WTC11 (cell line): ENCODE results near the gene GLT8D1. TPM values are rescaled to one million over a fixed set of nuclear protein-coding genes. Genes with fewer than 3 reads are reported as not detected.

Source experiments
- ATAC-seq: fragments of 200-7000 bp; cut with Tn5 transposase; 2 replicates; pipeline ENCODE4 v1.10.0; 2021; ENCODE audit warnings: mild to moderate bottlenecking, moderate library complexity
- CTCF ChIA-PET: fragments of 300-600 bp; sonication (Branson Sonifier 250); formaldehyde crosslinking; loops from one replicate; lab custom pipeline; 2021; ENCODE audit warnings: antibody characterized with exemption; lab: Charles Lee
- POLR2A ChIA-PET: fragments of 350-600 bp; sonication (Branson Sonifier 250); formaldehyde crosslinking; loops from one replicate; lab custom pipeline; 2021; ENCODE audit warnings: antibody characterized with exemption; lab: Charles Lee
- DNase-seq: peaks from one replicate; pipeline ENCODE4 v3.0.0; 2021; ENCODE audit warnings: low spot score
- H3K27ac Mint-ChIP-seq: 2 replicates; pipeline ENCODE4 v1.8.0; 2021; ENCODE audit warnings: mixed read lengths
- H3K27me3 Mint-ChIP-seq: 2 replicates; pipeline ENCODE4 v1.8.0; 2021; ENCODE audit warnings: low read depth, mild to moderate bottlenecking, moderate library complexity, mixed read lengths
- H3K36me3 Mint-ChIP-seq: 2 replicates; pipeline ENCODE4 v1.8.0; 2021; ENCODE audit warnings: mixed read lengths
- H3K4me1 Mint-ChIP-seq: 2 replicates; pipeline ENCODE4 v1.8.0; 2022; ENCODE audit warnings: mixed read lengths
- H3K4me3 Mint-ChIP-seq: 2 replicates; pipeline ENCODE4 v1.8.0; 2021; ENCODE audit warnings: mild to moderate bottlenecking, moderate library complexity, mixed read lengths
- H3K9me3 Mint-ChIP-seq: 2 replicates; pipeline ENCODE4 v1.8.0; 2021; ENCODE audit warnings: mixed read lengths
- CDX4 ChIP-seq: fragments of 250-450 bp; sonication (Bioruptor Pico); IDR thresholded peaks from 2 replicates; pipeline ENCODE4 v1.9.0; 2021; ENCODE audit warnings: moderate library complexity, mild to moderate bottlenecking, inconsistent platforms, borderline replicate concordance
- CREB1 ChIP-seq: sonication (generic); formaldehyde crosslinking; IDR thresholded peaks from 2 replicates; pipeline ENCODE4 v1.8.0; 2023; ENCODE audit warnings: mild to moderate bottlenecking, missing genetic modification reagents
- CREM ChIP-seq: sonication (generic); formaldehyde crosslinking; IDR thresholded peaks from 2 replicates; pipeline ENCODE4 v1.8.1; 2022; ENCODE audit warnings: mild to moderate bottlenecking, missing genetic modification reagents, moderate library complexity
- E2F1 ChIP-seq: sonication (generic); formaldehyde crosslinking; IDR thresholded peaks from 2 replicates; pipeline ENCODE4 v1.8.0; 2022; ENCODE audit warnings: mild to moderate bottlenecking, missing genetic modification reagents
- EMX1 ChIP-seq: fragments of 250-450 bp; sonication (Bioruptor Pico); IDR thresholded peaks from 2 replicates; pipeline ENCODE4 v1.8.0; 2021; ENCODE audit warnings: mild to moderate bottlenecking
- FOXP1 ChIP-seq: sonication (generic); formaldehyde crosslinking; IDR thresholded peaks from 2 replicates; pipeline ENCODE4 v1.8.0; 2022; ENCODE audit warnings: missing genetic modification reagents, mild to moderate bottlenecking, moderate library complexity, borderline replicate concordance
- IRF2 ChIP-seq: sonication (generic); formaldehyde crosslinking; IDR thresholded peaks from 2 replicates; pipeline ENCODE4 v1.8.0; 2022; ENCODE audit warnings: low read depth, missing genetic modification reagents, borderline replicate concordance
- JAZF1 ChIP-seq: fragments of 250-450 bp; sonication (Bioruptor Pico); IDR thresholded peaks from 2 replicates; pipeline ENCODE4 v1.9.0; 2021; ENCODE audit warnings: moderate library complexity, mild to moderate bottlenecking, inconsistent platforms
- JUN ChIP-seq: sonication (generic); formaldehyde crosslinking; IDR thresholded peaks from 2 replicates; pipeline ENCODE4 v1.8.0; 2023; ENCODE audit warnings: mild to moderate bottlenecking, missing genetic modification reagents
- KAT7 ChIP-seq: sonication (generic); formaldehyde crosslinking; IDR thresholded peaks from 2 replicates; pipeline ENCODE4 v1.8.1; 2023; ENCODE audit warnings: missing genetic modification reagents, mild to moderate bottlenecking, borderline replicate concordance
- NFE2L1 ChIP-seq: sonication (generic); formaldehyde crosslinking; IDR thresholded peaks from 2 replicates; pipeline ENCODE4 v1.8.1; 2023; ENCODE audit warnings: missing genetic modification reagents
- NR2C2 ChIP-seq: sonication (generic); formaldehyde crosslinking; IDR thresholded peaks from 2 replicates; pipeline ENCODE4 v1.8.0; 2022; ENCODE audit warnings: mild to moderate bottlenecking, missing genetic modification reagents
- SMAD3 ChIP-seq: sonication (generic); formaldehyde crosslinking; IDR thresholded peaks from 2 replicates; pipeline ENCODE4 v1.8.0; 2022; ENCODE audit warnings: missing genetic modification reagents, mild to moderate bottlenecking, borderline replicate concordance
- SOX15 ChIP-seq: fragments of 250-450 bp; sonication (Bioruptor Pico); IDR thresholded peaks from 2 replicates; pipeline ENCODE4 v1.9.0; 2021; ENCODE audit warnings: mild to moderate bottlenecking
- TEAD1 ChIP-seq: sonication (generic); formaldehyde crosslinking; IDR thresholded peaks from 2 replicates; pipeline ENCODE4 v1.8.0; 2022; ENCODE audit warnings: mild to moderate bottlenecking, missing genetic modification reagents
- ZMAT4 ChIP-seq: fragments of 250-450 bp; sonication (Bioruptor Pico); IDR thresholded peaks from 2 replicates; pipeline ENCODE4 v1.9.0; 2021; ENCODE audit warnings: mild to moderate bottlenecking
- ZNF219 ChIP-seq: sonication (generic); formaldehyde crosslinking; IDR thresholded peaks from 2 replicates; pipeline ENCODE4 v1.8.0; 2023; ENCODE audit warnings: missing genetic modification reagents, mild to moderate bottlenecking, borderline replicate concordance
- total RNA-seq: library from RNA; stranded (reverse); gene quantifications from 3 replicates; pipeline ENCODE4 v1.2.3, GENCODE V29; 2021
- TF ChIP-seq, protein P1 (sequence below): sonication (generic); formaldehyde crosslinking; IDR thresholded peaks from 2 replicates; pipeline ENCODE4 v1.8.0; 2022; ENCODE audit warnings: mild to moderate bottlenecking, missing genetic modification reagents
- TF ChIP-seq, protein P2 (sequence below): sonication (generic); formaldehyde crosslinking; IDR thresholded peaks from 2 replicates; pipeline ENCODE4 v1.8.0; 2023; ENCODE audit warnings: mild to moderate bottlenecking, missing genetic modification reagents
- TF ChIP-seq, protein P3 (sequence below): sonication (generic); formaldehyde crosslinking; IDR thresholded peaks from 2 replicates; pipeline ENCODE4 v1.8.1; 2022; ENCODE audit warnings: mild to moderate bottlenecking, moderate library complexity, missing genetic modification reagents
- TF ChIP-seq, protein P4 (sequence below): sonication (generic); formaldehyde crosslinking; conservative IDR thresholded peaks from 2 replicates; pipeline ENCODE4 v1.8.1; 2022; ENCODE audit warnings: mild to moderate bottlenecking, missing genetic modification reagents

The GLT8D1 gene
- total RNA-seq, 1 experiment from 2014 or later, result 41.2 TPM

DNA sequence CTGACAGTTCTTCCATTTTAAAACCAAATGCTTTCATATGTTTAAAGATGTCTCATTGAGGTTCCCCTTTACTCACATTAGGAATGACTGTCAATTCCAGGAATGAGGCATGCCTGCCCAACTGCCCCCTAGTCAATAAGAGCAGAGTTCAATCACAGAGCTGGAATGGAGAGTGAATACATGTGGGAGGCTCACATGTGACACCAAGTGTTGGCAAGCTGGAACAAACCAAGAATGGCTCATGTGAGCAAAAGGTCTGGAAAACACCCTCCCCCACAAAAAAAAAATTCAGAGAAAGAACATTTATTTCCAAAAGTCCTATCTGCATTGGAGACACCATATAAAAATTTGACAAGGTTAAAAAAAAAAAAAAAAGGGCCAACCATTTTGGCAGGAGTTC lies 23.6 kb downstream of the GLT8D1 start (continued):
- TF ChIP-seq, protein P1, sequence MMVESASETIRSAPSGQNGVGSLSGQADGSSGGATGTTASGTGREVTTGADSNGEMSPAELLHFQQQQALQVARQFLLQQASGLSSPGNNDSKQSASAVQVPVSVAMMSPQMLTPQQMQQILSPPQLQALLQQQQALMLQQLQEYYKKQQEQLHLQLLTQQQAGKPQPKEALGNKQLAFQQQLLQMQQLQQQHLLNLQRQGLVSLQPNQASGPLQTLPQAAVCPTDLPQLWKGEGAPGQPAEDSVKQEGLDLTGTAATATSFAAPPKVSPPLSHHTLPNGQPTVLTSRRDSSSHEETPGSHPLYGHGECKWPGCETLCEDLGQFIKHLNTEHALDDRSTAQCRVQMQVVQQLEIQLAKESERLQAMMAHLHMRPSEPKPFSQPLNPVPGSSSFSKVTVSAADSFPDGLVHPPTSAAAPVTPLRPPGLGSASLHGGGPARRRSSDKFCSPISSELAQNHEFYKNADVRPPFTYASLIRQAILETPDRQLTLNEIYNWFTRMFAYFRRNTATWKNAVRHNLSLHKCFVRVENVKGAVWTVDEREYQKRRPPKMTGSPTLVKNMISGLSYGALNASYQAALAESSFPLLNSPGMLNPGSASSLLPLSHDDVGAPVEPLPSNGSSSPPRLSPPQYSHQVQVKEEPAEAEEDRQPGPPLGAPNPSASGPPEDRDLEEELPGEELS (CRISPR knock-in tag), result no peak
- TF ChIP-seq, protein P2, sequence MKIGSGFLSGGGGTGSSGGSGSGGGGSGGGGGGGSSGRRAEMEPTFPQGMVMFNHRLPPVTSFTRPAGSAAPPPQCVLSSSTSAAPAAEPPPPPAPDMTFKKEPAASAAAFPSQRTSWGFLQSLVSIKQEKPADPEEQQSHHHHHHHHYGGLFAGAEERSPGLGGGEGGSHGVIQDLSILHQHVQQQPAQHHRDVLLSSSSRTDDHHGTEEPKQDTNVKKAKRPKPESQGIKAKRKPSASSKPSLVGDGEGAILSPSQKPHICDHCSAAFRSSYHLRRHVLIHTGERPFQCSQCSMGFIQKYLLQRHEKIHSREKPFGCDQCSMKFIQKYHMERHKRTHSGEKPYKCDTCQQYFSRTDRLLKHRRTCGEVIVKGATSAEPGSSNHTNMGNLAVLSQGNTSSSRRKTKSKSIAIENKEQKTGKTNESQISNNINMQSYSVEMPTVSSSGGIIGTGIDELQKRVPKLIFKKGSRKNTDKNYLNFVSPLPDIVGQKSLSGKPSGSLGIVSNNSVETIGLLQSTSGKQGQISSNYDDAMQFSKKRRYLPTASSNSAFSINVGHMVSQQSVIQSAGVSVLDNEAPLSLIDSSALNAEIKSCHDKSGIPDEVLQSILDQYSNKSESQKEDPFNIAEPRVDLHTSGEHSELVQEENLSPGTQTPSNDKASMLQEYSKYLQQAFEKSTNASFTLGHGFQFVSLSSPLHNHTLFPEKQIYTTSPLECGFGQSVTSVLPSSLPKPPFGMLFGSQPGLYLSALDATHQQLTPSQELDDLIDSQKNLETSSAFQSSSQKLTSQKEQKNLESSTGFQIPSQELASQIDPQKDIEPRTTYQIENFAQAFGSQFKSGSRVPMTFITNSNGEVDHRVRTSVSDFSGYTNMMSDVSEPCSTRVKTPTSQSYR, result no peak
- TF ChIP-seq EMX1 (CRISPR knock-in tag) (no peak), FOXP1 (CRISPR knock-in tag) (no peak)

- CTCF ChIA-PET, result interaction anchor here (1.0 kb wide), 1 partner anchor 117 kb away, joined by 3 read pairs; no protein-coding TSS in a partner anchor
- ATAC-seq (no peak), DNase-seq (no peak)
- peaks cover 18% of the 10 kb centered on the region for H3K4me1 Mint-ChIP-seq
- TF ChIP-seq CREB1 (no peak), CDX4 (CRISPR knock-in tag) (no peak), FOXP1 (CRISPR knock-in tag) (no peak), KAT7 (no peak), ZMAT4 (CRISPR knock-in tag) (no peak), NFE2L1 (CRISPR knock-in tag) (no peak), JUN (no peak), E2F1 (CRISPR knock-in tag) (no peak), CREM (CRISPR knock-in tag) (no peak), ZNF219 (CRISPR knock-in tag) (no peak), SOX15 (no peak), NR2C2 (CRISPR knock-in tag) (no peak), TEAD1 (CRISPR knock-in tag) (no peak), IRF2 (CRISPR knock-in tag) (no peak), JAZF1 (CRISPR knock-in tag) (no peak), SMAD3 (CRISPR knock-in tag) (no peak)
- TF ChIP-seq, protein P3, sequence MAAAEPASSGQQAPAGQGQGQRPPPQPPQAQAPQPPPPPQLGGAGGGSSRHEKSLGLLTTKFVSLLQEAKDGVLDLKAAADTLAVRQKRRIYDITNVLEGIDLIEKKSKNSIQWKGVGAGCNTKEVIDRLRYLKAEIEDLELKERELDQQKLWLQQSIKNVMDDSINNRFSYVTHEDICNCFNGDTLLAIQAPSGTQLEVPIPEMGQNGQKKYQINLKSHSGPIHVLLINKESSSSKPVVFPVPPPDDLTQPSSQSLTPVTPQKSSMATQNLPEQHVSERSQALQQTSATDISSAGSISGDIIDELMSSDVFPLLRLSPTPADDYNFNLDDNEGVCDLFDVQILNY, result no peak
- TF ChIP-seq, protein P4, sequence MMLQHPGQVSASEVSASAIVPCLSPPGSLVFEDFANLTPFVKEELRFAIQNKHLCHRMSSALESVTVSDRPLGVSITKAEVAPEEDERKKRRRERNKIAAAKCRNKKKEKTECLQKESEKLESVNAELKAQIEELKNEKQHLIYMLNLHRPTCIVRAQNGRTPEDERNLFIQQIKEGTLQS (CRISPR knock-in tag), result no peak
- TF ChIP-seq, protein P1 (CRISPR knock-in tag), result no peak
- H3K27me3 Mint-ChIP-seq, result no peaks in the 10 kb centered on the region; the same call in 1 of the 2 replicates
- no peaks in the 10 kb centered on the region for H3K9me3 Mint-ChIP-seq
- H3K36me3 Mint-ChIP-seq, result peaks cover 30% of the 10 kb centered on the region
- no peak overlapping the region for H3K4me3 Mint-ChIP-seq
- POLR2A ChIA-PET, result no interaction called here
- peak overlapping the region; percentile 16 for H3K27ac Mint-ChIP-seq
These were observed 24.0 kb downstream of the GLT8D1 start for GRCh38 chr3:52681596-52681995.
